ENCODE data around the gene TRMT6.
A peak's percentile ranks its signal among the peaks of the same experiment; 100 is the strongest.

Gene TRMT6, protein sequence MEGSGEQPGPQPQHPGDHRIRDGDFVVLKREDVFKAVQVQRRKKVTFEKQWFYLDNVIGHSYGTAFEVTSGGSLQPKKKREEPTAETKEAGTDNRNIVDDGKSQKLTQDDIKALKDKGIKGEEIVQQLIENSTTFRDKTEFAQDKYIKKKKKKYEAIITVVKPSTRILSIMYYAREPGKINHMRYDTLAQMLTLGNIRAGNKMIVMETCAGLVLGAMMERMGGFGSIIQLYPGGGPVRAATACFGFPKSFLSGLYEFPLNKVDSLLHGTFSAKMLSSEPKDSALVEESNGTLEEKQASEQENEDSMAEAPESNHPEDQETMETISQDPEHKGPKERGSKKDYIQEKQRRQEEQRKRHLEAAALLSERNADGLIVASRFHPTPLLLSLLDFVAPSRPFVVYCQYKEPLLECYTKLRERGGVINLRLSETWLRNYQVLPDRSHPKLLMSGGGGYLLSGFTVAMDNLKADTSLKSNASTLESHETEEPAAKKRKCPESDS

DNA sequence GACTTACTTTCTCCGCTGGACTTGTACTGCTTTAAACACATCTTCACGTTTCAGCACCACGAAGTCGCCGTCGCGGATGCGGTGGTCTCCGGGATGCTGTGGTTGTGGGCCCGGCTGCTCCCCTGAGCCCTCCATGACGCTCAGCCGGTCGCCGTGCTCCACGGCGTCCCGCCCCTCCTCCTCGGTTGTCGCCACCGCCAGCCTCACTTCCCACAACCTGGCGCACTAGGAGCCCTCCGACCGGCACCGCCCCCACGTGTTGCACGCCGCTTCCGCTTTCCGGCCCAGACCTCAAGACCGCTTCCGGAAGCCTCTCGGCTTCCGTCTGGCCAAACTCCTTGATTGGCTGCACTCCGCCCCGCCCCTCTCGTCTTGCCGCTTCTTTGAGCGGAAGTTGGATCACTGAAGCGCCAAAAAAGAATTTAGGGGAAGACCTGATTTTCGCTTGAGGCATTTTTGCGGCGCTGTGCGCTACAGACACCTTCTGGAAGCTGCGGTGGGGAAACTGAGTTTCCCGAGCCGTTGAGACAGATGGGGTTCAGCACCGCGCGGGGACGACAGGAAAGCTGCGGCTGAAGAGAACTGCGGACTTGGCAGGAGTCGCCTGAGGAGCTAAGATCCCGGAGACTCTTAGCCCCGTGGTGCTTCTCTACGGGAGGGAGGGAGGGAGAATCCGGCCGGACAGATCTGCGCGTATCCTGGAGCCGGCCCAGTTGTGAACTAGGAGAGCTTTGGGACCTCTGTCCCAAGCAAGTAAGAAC is at the start of gene TRMT6, which contains the start of gene MCM8:
Gene TRMT6 (minus strand): TSS at position 263 of the 761 bp plus-strand sequence. CDS start 128 bp downstream, at position 135.
Gene MCM8 (plus strand): TSS at position 382 of the 761 bp plus-strand sequence. CDS start 1,364 bp downstream, outside the sequence.
- peak; percentile 88 to 92 for DNase-seq (ENCODE audit: low read depth in 2 of 2)

DNA sequence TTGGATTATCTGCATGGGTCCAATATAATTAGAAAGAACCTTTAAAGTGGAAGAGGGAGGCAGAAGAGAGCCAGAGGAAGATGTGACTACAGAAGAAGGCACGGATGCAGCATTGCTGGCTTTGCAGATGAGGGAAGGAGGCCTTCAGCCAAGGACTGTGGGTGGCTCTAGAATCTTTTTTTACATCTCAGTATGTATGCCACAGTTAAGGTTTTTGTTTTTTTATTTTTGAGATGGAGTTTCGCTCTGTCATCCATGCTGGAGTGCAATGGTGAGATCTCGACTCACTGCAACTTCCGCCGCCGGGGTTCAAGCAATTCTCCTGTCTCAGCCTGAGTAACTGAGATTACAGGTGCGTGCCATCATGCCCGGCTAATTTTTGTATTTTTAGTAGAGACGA is 49.5 kb upstream of the TRMT6 start:
- no peak for DNase-seq (ENCODE audit: low read depth in 2 of 2)

DNA sequence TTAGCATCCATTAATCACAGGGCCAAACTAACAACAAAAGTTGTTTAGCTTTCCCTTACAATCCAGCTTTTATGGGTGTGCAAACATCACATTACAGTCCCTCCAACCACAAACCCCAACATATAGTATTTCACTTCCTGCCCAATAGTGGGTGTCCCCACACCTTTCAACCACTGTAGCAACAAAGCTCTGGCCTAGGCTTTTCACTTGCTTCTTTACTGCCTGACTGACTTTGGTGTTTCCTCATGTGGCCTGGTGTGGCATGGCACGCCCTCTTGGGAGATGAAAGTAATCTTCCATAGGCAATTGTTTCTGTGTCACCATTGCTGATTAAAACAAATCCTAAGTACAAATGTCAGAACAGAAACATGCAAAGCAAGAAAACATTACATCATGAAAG is 46.4 kb upstream of the TRMT6 start:
- DNase-seq (ENCODE audit: low read depth in 2 of 2): peak; percentile 9 to 23

DNA sequence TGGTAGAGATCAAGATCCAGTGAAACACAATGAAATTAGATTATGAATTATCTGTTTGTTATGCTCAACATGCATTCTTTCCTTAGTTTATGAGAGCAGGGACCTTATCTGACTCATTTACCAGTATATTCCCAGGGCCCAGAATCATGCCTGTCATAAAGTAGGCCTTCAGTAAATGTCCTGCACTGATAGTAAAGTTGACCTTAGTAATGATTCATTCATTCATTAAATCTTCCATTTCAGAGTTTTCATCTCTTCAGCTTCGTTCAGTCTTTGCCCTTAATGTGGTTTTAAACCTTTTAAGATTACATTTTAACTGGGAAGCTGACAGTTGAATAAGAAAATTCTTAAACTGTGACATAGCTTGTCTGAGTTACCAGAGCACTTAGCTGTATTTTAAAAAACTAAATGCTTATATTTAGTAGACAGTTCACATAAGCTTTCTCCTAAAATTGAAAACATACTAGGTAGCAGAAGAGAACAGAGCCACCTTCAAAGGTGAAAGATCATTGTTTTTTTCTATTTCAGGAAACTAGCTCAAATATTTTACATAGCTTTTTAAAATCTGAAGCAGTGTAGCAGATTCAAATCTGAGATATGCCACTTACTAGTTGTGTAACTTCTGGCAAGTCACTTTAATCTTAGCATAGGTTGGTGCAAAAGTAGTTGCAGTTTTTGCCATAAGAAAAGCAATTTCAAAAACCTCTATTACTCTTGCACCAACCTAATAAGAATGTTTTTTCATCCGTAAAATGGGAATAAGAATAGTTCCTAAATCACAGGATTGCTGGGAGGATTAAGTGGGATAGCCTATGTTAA is 41.5 kb upstream of the TRMT6 start:
- DNase-seq (ENCODE audit: low read depth in 2 of 2): no peak

DNA sequence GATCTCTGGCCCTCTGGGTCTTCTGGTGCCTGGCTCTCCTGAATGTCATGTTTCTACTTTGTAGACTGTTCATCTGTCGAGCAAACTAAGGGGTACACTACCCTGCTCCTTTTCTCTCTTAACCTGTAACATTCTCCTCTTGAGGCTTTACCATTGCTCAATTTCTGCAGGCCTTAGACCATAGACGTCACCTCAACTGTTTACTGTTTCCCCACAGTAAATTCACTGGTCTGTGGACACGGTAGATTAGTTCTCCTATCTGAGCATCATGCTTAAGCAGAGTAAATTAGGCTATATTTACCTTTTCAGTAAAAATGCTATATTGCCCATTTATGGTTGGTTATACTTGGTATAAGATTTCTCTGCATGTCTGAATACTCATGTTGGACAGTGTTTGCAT is 40.6 kb upstream of the TRMT6 start:
- DNase-seq (ENCODE audit: low read depth in 2 of 2): no peak

DNA sequence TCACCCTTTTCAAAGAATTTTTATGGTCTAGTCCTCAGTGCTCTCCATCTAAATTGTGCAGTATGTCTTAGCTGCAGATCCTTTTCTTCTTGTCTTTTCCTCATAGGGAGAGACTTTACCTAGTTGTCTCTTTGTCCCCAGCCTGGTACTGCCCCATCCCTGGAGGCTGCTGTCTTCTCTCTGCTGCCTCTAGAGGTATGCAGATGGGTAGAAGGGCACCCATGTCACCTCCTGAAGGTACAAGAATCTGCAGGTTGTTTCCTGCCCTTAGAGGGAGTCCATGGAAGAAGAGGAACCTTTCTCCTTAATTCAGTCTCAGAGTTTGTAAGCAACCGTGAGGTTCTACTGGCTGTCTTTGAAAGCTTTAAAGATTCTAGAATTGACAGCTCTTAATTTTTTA is 39.2 kb upstream of the TRMT6 start:
- no peak for DNase-seq (ENCODE audit: low read depth in 2 of 2)

DNA sequence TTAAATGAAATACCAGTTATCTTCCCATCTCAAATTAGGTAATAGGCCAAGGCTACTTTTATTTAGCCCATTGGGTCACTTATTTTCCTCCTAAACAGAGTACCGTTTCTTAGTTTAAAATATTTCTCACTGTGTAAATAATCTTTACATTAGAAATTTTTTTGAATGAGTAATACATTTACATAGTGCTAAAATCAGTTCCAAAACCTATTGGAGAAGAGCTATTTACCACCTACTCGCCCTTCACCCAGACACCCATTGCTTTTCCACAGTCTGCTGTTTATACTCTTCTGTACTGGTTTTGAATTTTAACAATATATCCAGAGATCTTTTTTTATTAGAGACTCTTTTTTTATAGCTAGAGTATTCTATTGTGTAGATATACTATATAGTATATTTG is 37.0 kb upstream of the TRMT6 start:
- DNase-seq (ENCODE audit: low read depth in 2 of 2): no peak

DNA sequence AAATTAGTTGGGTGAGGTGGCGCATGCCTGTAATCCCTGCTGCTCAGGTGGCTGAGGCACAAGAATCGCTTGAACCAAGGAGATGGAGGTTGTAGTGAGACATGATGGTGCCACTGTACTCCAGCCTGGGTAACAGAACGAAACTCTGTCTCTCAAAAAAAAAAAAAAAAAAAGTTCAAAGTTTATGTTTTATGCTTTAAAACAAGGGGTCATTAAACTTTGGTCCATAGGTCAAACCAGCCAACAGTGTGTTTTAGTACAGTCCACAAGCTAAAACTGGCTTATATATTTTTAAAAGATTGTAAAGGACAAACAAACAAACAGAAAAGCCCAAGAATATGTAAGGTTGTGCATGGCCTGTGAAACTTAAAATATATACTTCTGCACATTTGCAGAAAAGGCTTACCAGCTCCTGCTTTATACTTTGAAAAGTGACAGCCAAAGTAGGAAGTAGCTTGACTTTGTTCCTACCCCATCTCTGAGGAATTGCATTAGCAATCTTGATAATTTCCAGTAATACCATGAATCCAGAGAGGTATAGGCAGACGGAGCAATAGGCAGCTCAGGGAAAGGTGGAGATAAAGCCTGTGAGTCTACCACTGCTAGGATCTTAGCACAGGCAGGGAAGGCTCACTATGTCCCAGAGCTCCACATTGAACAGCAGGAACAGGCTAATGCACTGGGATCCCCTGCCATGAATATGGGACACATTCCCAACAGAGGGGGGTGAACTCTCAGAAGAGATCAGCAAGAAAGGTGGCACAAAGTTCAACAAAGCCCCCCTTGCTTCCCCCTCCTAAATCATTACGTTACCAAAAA is 30.6 kb upstream of the TRMT6 start:
- DNase-seq (ENCODE audit: low read depth in 2 of 2): no peak

DNA sequence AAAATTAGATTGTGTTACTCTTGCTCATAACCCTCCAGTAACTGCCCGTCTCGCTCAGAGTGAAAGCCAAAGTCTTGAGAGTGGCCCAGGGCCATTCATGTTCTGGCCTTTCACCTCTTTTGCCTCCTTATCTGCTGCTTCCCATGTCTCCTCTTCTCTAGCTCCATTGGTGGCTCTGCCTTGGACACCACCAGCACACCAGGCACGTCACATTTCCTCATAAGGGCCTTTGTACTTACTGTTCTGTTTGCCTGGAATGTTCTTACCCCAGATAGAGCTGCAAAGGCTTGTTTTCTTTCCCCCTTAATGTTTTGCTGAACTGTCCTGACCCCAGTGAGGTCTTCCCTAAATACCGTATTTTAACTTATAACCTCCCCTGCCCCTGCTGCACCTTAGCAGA is 29.5 kb upstream of the TRMT6 start:
- no peak for DNase-seq (ENCODE audit: low read depth in 2 of 2)

DNA sequence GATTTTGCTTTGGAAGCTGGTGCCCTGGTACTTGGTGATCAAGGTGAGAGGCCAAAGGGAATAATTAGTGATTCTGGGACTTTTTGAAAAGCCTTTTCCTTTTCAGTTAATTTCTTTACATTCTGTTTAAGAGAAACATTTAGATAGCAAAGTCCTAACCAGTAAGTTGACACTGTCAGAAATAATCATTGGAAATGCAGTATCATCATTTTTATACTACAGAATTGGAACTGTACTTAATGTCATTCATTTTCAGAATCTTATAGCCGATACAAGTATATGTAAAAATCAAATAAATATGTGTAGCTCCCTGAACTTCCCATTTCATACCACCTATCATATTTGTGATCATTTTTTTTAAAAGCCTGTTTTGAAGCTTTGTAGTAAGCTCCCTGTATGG is 27.6 kb upstream of the TRMT6 start:
- no peak for DNase-seq (ENCODE audit: low read depth in 2 of 2)

DNA sequence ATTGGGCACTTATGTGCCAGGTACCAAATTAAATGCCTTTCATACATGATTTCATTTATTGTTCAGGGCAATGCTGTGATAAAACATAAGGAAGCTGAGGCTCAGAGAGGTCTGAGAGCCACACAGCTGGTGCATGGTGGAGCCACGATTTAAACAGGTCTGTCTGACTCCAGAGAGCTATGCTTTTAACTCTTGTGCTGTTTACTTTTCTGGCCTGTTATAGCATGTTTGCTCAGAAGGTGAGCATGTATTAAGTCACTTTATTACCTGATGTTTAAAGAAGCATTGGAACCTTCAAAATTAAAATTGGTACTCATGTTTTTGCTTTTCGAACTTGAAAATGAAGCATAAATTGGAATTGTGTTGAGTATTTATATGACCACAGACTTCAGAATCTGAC is 26.9 kb upstream of the TRMT6 start:
- DNase-seq (ENCODE audit: low read depth in 2 of 2): no peak

DNA sequence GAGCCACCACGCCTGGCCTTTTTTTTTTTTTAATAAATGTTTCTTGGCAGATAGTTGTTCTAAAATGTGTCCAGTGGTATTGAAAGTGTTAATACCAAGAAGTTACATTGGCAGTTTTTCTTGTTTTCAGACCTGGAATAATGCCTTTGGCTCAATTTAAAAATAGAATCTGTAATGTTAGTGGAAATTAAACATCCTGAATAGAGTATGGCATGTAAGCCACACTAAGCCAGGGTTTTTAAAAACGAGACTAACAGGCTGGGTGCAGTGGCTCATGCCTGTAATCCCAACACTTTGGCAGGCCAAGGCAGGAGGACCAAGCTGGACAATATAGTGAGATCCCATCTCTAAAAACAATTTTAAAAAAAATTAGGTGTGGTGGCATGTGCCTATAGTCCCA is 25.4 kb upstream of the TRMT6 start:
- DNase-seq (ENCODE audit: low read depth in 2 of 2): no peak

DNA sequence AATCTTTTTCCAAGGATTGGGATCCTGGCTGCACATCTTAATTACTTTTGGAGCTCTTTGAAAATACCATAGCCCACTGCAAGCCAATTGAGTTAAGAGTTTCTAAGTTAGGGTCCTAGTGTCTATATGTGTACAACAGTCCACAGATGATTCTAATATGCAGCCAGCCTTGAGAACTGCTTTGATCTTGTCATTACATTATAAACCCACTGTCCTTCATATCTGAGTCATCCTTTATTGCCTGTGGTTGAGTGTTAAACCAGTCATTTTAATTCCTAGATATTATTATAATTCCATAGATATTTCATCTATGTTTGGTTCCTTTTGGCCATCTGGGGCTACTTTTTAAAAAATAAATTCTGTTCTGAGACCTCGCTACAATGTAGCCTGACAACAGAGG is 24.2 kb upstream of the TRMT6 start:
- DNase-seq (ENCODE audit: low read depth in 2 of 2): no peak

DNA sequence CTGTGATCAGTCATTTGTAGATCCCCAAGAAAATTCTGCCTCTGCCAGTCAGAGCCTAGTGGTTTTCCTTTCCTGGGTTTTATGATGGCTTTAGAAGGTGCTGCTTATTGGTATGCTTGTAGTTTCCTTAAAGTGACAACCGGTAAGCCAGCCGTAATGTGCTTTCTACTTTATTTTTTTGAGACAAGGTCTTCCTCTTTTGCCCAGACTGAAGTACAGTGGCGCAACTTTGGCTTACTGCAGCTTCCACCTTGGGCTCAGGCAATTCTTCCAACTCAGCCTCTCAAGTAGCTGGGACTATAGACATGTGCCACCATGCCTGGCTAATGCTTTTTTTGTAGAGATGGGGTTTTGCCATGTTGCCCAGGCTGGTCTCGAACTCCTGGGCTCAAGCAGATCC is 23.6 kb upstream of the TRMT6 start:
- no peak for DNase-seq (ENCODE audit: low read depth in 2 of 2)

DNA sequence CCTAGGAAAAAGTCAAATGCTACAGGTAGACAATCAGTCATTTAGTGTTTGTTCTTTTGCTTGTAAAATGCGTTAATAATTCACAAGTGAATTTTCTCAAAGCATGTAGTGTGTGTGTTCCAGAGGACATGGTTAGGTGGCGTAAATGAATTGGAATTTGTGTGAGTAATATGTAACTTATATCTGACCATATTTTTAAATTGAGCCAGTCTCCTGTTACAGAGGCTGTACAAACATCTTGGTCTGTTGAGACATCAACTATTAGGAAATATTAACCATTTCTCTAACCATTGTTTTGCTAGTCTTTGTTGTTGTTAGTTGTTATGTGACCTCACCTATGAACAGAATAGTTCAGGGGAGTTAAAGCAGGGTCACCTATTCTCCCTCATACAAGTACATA is 22.8 kb upstream of the TRMT6 start:
- DNase-seq (ENCODE audit: low read depth in 2 of 2): no peak

DNA sequence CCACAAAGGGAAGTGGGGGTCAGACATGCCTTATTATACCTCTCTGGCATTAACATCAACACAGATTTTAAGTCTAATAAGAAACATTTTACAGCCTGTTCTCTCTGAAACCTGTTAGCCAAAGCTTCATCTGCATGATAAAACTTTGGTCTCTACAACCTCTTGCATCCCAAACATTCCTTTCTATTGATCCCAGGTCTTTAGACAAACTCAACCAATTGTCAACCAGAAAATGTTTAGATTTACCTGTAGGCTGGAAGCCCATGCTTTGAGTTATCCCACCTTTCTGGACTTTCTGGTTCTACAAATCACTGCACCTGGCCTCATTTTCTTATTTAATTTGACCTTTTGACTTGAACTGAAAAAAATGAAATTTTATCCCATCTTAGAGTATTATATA is 20.9 kb upstream of the TRMT6 start:
- DNase-seq (ENCODE audit: low read depth in 2 of 2): no peak

DNA sequence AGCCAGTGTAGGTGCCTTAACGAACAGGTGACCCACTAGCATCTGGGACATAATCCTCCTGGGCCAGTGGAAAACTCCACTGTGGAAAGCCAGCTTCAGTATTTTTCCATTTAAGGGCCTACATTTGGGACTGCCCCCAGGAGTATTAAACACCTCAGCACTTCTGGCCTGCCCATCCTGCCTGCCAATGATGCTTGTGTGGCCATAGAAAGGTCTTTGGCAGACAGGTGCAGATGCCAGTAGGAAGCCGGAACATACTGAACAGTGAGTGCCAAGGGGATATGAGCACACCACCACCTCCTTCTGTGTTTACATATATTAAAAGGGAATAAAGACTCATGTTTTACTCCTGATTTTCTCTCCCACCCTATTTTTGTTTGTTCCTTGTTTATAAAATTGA is 20.0 kb upstream of the TRMT6 start:
- DNase-seq (ENCODE audit: low read depth in 2 of 2): no peak

DNA sequence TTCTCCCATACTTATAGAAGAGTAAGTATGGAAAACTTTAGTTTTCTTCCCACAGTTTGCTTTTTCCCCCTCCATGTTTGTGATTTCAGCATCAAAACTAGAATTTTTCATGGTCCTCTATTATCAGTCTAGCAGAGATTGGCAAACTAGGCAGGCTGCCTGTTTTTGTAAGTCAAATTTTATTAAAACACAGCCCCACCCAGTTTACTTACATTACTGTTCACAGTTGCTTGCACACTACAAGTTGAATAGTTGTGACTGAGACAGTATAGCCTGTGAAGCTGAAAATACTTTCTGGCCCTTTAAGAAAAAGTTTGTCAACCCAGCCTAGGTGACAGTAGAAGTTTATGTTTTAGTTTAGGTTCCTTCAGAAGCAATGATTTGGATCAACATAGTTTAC is 19.6 kb upstream of the TRMT6 start:
- DNase-seq (ENCODE audit: low read depth in 2 of 2): no peak

DNA sequence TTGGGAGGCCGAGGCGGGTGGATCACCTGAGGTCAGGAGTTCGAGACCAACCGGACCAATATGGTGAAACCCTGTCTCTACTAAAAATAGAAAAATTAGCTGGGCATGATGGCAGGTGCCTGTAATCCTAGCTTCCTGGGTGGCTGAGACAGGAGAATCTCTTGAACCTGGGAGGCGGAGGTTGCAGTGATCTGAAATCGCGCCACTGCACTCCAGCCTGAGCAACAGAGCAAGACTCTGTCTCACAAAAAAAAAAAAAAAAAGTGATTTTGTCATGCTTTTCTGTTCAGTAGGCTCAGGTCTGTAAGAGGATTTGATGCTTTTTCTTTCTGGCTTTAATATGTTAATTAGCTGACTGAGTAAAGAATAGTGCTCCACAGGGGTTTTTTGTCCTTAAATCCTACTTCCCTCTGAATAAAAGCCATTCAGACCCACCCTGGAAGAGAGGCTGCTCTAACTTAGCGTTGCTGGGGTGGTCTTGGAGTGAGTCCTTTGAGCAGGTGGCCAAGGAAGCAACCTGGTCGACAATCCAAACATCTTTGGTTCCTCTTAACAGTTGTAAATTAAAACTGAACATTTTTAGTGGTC is 19.1 kb upstream of the TRMT6 start:
- no peak for DNase-seq (ENCODE audit: low read depth in 2 of 2)

DNA sequence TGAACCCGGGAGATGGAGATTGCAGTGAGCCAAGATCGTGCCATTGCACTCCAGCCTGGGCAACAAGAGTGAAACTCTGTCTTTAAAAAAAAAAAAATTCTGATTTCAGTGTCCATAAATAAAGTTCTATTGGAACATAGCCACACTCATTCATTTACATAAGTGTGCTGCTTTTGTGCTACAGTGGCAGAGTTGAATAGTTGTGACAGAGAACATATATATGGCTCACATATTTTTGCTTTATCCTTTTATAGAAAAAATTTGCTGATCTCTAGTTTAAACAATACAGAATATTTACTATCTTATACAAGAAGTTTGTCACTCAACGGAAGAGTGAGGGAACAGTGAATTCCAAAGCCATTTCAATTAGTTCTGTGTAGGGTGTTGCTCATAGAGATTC is 18.1 kb upstream of the TRMT6 start:
- DNase-seq (ENCODE audit: low read depth in 2 of 2): no peak

DNA sequence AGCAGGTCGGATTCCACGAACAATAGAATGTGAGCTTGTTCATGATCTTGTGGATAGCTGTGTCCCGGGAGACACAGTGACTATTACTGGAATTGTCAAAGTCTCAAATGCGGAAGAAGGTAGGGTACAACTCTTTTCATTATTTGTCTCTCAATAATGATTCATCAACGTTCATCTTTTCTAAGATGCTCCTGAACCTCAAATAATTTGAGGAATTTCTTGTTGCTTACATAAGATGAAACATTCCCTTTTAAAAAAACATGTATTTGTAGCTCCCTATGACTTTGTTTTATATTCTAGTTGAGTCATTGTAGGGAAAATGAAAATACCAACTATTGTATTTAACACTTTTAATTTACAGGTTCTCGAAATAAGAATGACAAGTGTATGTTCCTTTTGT is 17.1 kb upstream of the TRMT6 start:
- no peak for DNase-seq (ENCODE audit: low read depth in 2 of 2)
